GM21360 (cell line): ENCODE results near the gene TCF7L2.
"Not testable (repeated sequence)": the region's sequence is repeated elsewhere in the genome, so short reads cannot be mapped to it uniquely, and the experiment has no call there.

ENCODE experiments used
- ATAC-seq: cut with Tn5 transposase; IDR thresholded peaks from one replicate; pipeline ENCODE4 v1.9.1; 2021; ENCODE audit warnings: mild to moderate bottlenecking, moderate library complexity; ENCODE audit not compliant: unreplicated experiment

The TCF7L2 gene

DNA sequence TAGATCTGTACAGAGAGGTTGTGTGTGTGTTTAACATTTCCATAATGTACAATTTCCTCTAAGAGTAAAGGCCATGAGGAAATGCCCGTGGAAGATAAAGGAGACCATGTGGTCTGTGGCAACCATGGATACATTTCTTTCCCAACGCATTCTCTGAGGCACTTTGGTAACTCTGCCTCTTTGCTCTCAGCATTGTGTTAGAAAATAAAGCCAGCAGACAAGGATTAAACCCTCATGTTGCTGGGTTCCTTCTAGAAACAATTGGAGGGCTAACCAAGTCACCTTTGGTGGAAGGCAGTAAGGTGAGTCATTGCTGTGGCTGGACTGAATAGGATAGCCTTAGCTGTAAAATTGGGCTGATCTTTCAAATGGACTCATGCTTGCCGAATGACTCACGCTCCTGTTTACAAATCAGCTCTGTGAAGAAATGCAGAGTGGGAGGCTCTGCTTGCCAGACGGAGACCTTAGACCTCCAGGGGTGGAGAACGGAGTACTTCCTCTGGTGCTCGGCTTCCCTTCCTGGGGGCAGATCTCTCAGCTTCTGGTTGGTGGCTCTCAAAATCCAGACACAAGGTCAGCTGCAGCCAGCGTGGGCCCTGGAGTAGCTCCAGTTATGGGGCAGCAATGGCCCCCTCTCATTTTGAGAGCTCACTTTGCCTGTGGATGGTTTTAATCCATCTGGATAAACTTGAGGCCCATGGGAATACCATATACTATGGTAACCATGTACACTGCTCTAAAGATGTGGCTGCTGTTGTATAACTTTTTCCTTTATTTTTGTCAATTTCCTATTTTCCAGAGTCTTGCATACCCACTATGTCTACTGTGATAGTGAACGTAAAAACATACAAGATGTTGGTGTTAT, 137.3 kb downstream of the TCF7L2 start:
- ATAC-seq: no peak

DNA sequence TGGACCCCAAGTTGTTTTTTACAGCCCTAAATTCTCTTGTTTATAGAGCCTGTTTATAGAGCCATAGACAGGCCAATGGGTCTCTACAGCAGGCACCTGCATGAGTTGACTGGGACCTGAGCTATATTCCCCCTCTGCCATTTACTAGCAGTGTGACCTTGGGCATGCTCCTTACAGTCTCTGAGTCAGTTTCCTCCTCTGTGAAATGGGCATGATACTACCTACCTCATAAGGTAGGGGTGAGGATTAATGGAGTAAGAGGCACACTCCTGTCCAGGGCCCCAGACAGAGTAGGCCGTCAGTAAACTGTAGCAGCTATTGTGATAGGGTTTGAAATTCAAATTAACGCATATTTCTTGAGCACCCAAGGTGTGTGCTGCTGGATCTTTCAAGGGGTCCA, 138.1 kb downstream of the TCF7L2 start:
- no peak for ATAC-seq

DNA sequence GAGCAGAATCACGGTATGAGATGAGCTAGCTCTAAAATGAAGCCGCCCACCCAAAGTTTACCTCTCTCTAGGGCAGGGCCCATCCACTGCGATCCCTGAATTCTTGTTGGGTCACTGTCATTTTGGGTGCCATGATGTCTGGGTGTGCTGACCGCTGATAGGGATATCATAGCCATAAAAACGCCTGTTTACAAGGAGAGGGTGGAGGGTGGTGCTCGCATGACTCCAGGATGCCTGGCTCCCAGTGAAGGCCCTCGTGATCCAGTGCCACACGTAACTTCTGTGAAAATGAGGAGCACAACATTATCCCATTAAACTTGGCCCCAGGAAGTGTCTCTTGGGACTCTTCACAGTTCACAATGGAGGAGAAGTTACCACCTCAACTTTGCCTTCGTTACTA, 139.5 kb downstream of the TCF7L2 start:
- no peak for ATAC-seq

DNA sequence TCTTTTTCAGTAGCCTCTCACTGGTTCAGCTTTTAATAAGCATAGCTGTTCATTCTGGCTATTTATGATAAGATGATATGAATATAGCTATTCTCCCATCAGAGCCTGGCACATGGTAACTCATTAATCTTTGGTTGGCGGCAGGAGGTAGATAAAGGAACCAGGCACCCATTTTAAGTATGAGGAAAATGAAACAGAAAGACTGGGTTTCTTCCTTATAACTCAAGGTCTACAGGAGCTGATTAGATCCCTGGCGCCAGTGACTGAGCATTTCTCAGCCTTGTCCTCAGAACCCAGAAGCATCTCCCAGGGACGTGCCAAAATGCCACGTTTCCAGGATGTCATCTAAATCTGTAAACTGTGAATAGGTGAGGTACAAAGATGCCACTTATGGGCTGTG, 141.9 kb downstream of the TCF7L2 start:
- no peak for ATAC-seq

DNA sequence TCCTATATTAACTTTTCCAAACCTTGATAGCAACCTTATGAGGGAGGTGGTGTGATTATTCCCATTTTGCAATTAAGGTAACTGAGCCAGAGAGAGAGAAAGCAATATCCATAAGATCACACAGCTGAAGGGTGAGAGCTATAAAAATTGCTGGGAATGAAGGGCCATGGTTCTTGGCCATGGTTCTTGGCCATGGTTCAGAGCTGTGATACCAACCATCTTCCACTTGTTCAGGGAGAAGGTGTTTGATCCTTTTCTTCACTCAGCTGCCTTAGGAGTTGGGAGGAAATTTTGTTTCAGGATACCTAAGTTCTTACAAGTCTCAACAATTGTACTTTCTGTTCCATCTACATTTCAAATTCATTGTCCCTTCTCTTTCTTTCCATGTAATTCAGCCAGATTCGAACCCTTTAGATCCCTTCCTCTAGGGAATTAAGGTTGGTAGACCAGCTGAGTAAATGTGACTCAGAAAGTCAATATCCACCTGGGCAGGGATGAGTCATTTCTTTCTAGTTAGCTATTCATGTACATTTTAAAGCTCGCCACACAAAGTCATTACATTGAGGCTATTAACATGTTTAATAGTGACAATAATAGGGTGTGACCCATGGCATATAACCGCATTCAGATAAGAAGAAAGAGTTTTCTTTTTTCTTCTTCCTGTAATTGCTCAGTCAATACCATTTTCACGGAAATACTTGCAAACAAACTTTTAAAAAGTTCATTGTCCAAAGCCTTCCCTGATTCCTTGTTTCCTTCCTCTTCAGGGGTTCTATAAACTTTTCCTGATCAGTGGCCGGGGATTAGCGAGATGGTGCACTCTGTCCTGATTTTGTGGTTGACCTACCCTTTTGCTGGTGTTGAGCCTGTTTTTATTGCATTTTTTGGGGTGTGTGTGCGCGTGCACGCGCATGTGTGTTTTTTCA, 143.4 kb downstream of the TCF7L2 start:
- ATAC-seq: no peak

DNA sequence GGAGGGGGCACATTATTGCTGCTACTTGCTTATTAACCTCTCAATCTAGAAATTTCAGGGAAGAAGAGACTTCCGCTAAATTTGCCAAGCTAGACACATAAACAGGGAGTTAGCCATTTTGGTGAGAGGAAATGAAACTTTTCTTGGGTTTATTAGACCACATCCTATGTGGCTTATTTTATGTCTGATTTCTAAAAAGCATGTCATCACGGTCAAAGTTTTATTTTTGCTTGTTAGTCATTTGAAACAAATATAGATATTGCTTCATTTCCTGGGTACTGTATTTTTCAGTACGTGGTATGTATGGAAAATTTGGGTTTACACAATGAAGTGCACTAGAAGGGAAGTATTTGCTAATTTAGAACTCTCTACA, 144.1 kb downstream of the TCF7L2 start:
- peak; percentile 63 for ATAC-seq

DNA sequence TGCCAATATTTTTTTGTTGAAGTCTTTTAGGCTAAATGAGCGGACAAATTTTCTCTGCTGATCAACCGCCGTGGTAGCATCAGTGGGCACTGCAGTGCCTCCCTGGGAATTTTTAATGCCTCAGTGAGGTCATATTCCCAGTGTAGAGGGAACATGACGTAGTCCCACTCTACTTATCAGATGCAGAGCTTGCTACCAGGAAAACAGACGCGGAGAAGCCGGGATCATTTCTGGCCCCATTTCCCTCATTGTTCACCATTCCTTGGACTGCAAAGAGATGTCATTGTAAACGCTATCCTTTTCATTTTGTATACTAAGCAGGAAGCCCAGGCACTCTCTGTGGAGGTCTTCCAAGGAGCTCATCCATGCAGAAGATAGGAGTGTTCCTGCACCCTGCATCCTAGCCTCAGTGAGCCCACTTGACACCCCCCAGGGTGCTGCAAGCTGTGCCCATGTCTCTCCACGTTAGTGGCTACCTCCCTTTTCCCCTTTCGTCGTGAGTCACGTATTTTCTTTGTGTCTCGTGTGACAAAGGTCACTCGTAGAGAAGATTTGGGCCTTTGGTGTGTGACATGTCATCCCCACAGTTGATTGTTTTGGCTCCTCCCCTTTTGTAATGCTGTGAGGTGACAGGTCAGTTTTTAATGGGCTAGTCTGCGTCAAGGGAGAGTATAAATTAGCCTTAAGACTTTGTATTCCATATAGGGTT, 145.5 kb downstream of the TCF7L2 start:
- no peak for ATAC-seq

DNA sequence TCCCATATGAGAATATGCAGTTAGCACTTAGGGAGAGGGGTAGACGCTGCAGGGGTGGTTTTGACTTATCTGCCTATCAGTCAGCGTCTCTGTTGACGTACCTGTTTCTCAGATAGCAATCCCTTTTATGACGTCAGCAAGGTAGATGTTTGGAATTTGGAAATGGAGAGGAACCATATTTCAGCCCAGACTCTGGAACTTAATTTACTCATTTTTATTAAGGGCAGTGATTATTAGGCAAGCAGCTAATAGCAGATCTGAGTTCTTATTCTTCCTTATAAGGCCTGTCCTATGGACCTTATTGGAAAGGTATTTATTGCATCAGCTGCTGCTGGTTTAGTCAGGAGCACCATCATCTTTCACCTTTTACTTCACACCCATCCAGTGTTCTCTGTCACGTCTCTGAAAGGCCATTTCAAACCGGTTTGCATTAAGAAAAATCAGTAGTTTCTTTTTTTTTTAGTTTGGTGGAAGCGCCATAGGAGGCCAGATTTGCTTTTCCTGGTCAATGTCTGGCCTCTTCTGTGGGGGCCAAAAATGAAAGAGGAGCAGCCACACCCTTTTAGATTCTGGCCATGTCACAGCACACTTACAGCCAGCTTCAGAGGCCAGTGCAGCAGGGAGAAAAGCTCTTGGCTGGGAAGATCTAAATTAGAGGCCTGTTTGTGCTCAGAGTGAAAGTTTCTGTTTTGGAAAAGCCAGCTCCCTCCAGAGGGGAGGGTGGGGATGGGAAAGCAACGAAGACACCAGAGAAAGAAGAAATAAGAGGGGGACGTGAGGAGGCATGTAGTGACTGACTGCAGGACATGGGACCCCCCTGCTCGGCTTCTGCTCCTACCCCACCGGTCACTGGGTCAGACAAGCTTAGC, 146.3 kb downstream of the TCF7L2 start:
- no peak for ATAC-seq

DNA sequence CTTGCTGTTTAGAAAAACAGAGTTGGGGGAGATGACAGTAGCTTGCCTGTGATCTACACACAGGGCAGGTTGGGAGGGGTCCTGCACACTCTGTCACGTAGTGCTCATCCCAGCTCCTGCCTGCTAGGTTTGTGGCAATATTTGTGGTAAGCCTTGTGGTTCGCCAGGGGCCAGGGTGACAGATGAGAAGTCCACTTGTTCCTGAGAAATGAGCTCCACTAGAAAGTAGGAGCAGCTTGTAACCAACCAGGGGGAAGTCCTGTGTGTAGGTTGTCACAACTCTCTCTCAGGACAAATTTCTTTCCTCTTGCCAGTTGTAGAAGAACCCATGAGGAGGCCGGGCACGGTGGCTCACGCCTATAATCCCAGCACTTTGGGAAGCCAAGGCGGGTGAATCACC, 147.0 kb downstream of the TCF7L2 start:
- no peak for ATAC-seq

DNA sequence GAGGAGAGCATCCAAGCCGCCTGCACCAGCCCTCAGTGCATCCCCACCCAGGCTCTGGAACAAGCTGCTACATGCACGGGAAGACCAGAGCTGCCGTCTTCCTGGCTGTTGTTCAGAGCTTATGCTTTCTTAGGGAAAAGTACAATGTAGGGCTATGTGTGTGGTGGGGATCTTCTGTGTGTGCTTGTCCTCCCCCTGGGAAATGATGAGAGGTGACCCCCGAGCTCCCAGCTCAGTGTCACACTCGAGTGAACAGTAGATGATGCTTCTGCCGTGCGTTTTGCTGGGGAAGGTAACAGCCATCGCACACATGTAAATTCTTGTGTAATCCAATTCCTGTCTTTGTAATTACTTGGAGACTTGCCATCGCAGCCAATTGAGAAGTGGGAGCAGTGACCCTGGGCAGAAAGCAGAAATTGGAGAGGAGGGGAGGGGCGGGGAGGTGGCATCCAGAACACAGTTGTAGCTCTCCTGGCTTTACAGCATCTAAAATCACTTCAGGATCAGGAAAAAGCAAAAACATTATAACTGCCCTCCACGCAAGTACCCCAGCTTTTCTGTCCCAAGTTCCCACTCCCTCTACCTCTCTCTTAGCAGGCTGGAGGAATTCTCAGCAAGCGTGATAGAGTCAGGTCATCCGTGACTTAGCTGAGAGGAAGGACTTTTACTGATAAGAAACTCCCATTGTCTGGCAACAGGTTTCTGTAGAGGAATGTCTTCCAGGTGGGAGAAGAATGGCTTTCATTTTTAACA, 149.6 kb downstream of the TCF7L2 start:
- ATAC-seq: no peak

DNA sequence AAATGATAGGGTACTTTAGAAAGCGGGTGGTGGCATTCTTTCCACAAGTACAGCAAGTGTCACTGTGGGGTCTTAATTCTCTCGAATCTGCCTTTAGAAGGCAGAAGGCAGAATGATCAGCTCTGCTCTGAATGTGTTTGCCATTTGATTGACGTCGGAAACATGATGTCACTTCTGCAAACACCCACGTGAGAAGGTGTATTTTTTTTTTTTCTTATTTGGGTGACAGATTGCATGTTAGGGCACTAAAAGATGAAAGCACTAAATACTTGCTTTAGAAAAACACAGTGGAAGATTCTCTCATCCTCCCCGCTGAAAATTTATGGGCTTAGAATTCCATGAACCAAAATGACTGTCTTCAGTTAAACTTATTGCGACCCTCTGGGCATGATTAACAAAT, 150.2 kb downstream of the TCF7L2 start:
- no peak for ATAC-seq

DNA sequence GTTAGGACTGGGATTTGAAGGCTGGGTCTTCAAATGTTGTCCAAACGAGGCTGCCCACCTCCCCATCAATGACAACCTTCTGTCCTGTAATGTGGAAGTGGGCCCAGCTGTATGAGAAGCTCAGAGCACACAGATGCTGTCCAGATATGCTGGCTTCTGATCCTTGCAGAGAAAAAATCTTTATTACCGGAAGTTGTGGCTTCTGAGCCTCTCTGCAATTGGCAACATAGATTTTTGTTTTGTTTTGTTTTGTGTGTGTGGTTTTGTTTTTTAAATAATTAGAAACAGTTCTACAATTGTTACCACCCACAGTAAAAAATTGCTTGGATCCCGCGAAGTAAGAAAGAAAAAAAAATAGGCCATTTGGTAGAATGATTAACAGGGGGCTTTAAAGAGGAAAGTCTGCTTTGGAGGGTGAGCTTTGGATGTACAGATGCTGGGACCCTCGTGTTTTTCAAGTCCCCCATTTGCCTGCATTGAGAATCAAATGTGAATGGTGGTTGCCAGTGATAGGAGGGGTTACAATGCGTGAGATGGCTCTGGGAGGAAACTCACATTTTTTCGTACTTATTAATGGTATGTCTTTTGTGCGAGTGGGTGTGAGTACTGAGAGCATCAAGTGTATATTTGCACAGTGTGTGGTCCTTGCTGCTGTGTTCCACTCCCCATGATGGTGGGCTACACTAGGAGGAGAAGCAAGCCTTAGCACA, 153.2 kb downstream of the TCF7L2 start:
- no peak for ATAC-seq

DNA sequence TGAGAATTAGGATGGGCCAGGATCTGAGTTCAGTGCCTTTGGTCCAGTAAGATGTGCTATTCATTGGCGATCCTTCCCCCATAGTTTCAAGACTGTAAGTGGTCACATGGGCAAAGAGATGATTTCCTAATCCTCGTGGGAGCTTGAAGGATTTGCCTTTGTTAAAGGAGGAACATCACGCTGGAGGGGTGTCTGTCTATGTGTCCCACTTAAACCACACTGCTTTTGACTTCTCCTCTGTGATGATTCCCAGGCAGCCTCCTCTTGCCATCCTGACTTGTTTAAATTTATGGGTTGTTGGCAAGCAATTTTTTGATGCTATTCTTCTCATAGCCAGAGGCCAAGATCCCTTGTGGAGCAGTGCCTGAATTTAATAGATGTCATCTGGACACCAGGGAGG, 154.0 kb downstream of the TCF7L2 start:
- no peak for ATAC-seq

DNA sequence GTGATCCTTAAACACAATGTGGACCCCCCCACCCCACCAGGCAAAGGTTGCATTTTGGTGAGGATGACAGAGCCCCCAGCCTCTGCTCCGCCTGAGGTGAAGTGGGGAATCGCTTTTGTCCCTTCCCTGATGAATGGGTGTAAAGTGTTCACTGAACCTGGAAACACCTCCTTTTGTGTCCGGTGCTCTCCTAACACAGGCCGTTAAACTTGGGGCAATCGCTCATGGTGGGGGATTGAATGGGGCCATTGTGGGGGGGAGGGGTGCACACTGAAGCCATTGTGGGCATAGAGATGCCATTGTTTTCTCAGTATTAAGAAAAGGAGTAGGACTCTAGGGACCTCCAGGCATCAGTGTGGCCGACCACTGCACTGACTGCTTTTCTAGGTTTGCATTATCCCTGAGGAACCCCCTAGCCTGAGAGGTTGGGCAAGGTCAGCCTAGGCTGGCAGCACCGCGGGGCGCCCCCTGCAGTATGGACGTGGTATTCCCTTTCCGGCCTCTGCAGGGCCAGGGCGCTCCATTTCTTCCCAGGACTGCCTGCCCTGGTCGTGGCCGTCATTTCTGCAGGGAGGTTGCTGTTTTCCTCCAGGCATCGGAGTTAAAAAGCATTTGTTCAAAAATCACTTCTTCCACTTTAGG, 158.3 kb downstream of the TCF7L2 start:
- no peak for ATAC-seq

DNA sequence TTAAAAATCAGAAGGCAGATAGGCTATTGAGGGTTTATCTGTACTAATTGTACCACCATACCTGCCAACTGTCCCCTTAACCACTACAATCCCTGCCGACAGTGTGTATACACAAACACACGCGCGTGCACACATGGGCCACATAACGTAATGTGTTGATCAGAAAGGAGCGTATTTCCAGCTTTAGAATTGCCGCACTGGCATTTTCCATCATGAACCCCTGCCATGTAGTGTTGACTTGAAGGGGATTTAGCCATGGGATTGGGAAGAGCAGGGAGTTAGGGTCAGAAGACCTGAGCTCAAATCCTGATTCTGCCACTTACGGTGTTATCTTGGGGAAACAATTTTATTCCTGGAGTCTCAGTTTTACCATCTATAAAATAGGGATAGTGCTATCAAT, 158.9 kb downstream of the TCF7L2 start:
- no peak for ATAC-seq

DNA sequence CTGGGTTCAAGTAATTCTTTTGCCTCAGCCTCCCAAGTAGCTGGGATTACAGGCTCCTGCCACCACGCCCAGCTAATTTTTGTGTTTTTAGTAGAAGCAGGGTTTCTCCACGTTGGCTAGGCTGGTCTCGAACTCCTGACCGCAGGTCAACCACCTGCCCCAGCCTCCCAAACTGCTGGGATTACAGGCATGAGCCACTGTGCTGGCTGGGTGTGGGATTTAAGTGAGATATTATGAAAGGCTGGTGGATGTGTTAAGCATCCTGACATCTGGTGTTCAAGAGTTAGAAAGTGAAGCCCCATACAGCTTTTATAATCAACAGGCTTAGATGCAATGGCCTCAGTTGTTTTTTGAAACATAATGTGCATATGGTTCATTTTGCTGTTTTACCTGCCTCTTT, 159.4 kb downstream of the TCF7L2 start:
- ATAC-seq: not testable (repeated sequence)

DNA sequence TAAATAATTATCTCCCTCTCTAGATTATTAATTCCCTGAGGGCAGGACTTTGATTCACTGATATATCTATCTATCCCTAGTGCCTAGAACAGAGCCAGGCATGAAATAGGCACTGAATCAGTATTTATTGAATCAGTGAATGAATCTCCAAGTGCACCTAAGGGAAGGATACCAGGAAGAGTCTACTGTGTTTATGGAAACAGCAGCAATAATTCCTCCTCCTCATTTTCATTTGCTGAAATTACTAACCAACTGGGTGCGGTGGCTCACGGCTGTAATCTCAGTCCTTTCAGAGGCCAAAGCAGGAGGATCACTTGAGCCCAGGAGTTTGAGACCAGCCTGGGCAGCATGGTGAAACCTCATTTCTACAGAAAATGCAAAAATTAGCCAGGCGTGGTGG, 161.2 kb downstream of the TCF7L2 start:
- no peak for ATAC-seq
